ENCODE data around the gene GABRB1. TPM values are rescaled to one million over a fixed set of nuclear protein-coding genes. Genes with fewer than 3 reads are reported as not detected.

GABRB1 gene
- total RNA-seq, 1 donor, result 1.4 TPM

- no peak for TF ChIP-seq CTCF (IDR thresholded peaks at IDR 0.05; ENCODE audit: insufficient read depth, low read length)
- no peak overlapping the region for H3K4me3 ChIP-seq (ENCODE audit: low read depth, low read length)
- no peak for DNase-seq (ENCODE audit: low read depth)
Measured at GRCh38 chr4:47043821-47044220, 12.5 kb downstream of the GABRB1 start.

- no peak overlapping the region for H3K4me3 ChIP-seq (ENCODE audit: low read depth, low read length)
- no peak for TF ChIP-seq CTCF (IDR thresholded peaks at IDR 0.05; ENCODE audit: insufficient read depth, low read length)
- no peak for DNase-seq (ENCODE audit: low read depth)
Measured at GRCh38 chr4:47045261-47045660, 13.9 kb downstream of the GABRB1 start.

- TF ChIP-seq CTCF (IDR thresholded peaks at IDR 0.05; ENCODE audit: insufficient read depth, low read length), result no peak
- no peak for DNase-seq (ENCODE audit: low read depth)
- no peak overlapping the region for H3K4me3 ChIP-seq (ENCODE audit: low read depth, low read length)
Measured at GRCh38 chr4:47049347-47049746, 18.0 kb downstream of the GABRB1 start.

- H3K4me3 ChIP-seq (ENCODE audit: low read depth, low read length), result no peak overlapping the region
- DNase-seq (ENCODE audit: low read depth), result no peak
- no peak for TF ChIP-seq CTCF (IDR thresholded peaks at IDR 0.05; ENCODE audit: insufficient read depth, low read length)
Measured at GRCh38 chr4:47050761-47051725, 19.7 kb downstream of the GABRB1 start.

GRCh38 chr4:47053485-47053884, 22.1 kb downstream of the GABRB1 start:
- no peak for TF ChIP-seq CTCF (IDR thresholded peaks at IDR 0.05; ENCODE audit: insufficient read depth, low read length)
- H3K4me3 ChIP-seq (ENCODE audit: low read depth, low read length), result no peak overlapping the region
- no peak for DNase-seq (ENCODE audit: low read depth)

- TF ChIP-seq CTCF (IDR thresholded peaks at IDR 0.05; ENCODE audit: insufficient read depth, low read length), result no peak
Measured at GRCh38 chr4:47054130-47054529, 22.8 kb downstream of the GABRB1 start.

More at GRCh38 chr4:47054130-47054529, 22.8 kb downstream of the GABRB1 start:
- no peak for DNase-seq (ENCODE audit: low read depth)
- H3K4me3 ChIP-seq (ENCODE audit: low read depth, low read length), result no peak overlapping the region

Measured in fibroblast of the aortic adventitia (primary cell).